Peyer's patch (tissue), 4 donors: ENCODE measurements around the gene TCEANC. TPM values are rescaled to one million over a fixed set of nuclear protein-coding genes. Genes with fewer than 3 reads are reported as not detected.

Source experiments
- DNase-seq, 3 donors: peaks; one replicate each; pipeline ENCODE4 v3.0.0-alpha.2; 2017 to 2019
- H3K27ac ChIP-seq, 4 donors: fragments of 200-600 bp; sonication (generic); one replicate each; pipeline ENCODE4 v1.5.1; 2016 to 2019
- H3K27me3 ChIP-seq, 2 donors: fragments of 200-600 bp; sonication (generic); one replicate each; pipeline ENCODE4 v1.5.1; 2019
- H3K36me3 ChIP-seq, 3 donors: fragments of 200-600 bp; sonication (generic); one replicate each; pipeline ENCODE4 v1.5.1; 2016 to 2019
- H3K4me1 ChIP-seq, 4 donors: fragments of 200-600 bp; sonication (generic); one replicate each; pipeline ENCODE4 v1.5.1; 2016 to 2019
- H3K4me3 ChIP-seq, 4 donors: fragments of 200-600 bp; sonication (generic); 1 replicate in 3 of 4; 2 replicates in 1 of 4; pipeline ENCODE4 v1.5.1; 2016 to 2019; ENCODE audit warnings: mild to moderate bottlenecking in 1 of 4
- H3K9me3 ChIP-seq, 4 donors: fragments of 200-600 bp; sonication (generic); one replicate each; pipeline ENCODE4 v1.5.1; 2016 to 2019; ENCODE audit warnings: mild to moderate bottlenecking in 1 of 4
- CTCF ChIP-seq, 6 experiments: fragments of 450-650 bp in 4 of 6; fragments of 200-600 bp in 2 of 6; sonication (generic) in 1 of 6; IDR thresholded peaks; one replicate each; pipeline ENCODE4 v1.5.1; 2017 to 2019; ENCODE audit warnings: antibody characterized with exemption in 6 of 6, mild to moderate bottlenecking in 3 of 6, moderate library complexity in 1 of 6
- POLR2A ChIP-seq, 2 donors: fragments of 450-650 bp; IDR thresholded peaks; one replicate each; pipeline ENCODE4 v1.5.1; 2017; ENCODE audit warnings: antibody characterized with exemption in 2 of 2, mild to moderate bottlenecking in 2 of 2, moderate library complexity in 2 of 2
- total RNA-seq, 4 donors: library from RNA; depleted of rRNA; stranded (reverse); fragments of >200 nt; gene quantifications; one replicate each; pipeline ENCODE4 v1.1.0, GENCODE V29; 2016

Gene TCEANC
- total RNA-seq, 4 donors from 2014 or later = 2.8 to 9.1 (median 5.8) TPM

- Histone ChIP-seq H3K27ac (no peak overlapping the region), H3K9me3 (no peaks in the 10 kb centered on the region), H3K36me3 (no peaks in the 10 kb centered on the region), H3K27me3 (no peaks in the 10 kb centered on the region), H3K4me3 (no peak overlapping the region), H3K4me1 (no peaks in the 10 kb centered on the region)
- no peak for TF ChIP-seq CTCF (IDR thresholded peaks at IDR 0.05)
- TF ChIP-seq POLR2A (IDR thresholded peaks at IDR 0.05) = no peak
- no peak for DNase-seq
Observed at GRCh38 chrX:13684361-13684760, 31.4 kb downstream of the TCEANC start.

- no peak overlapping the region for H3K4me3 ChIP-seq
- no peaks in the 10 kb centered on the region for H3K27me3 ChIP-seq
- no peak for TF ChIP-seq CTCF (IDR thresholded peaks at IDR 0.05)
- no peak for TF ChIP-seq POLR2A (IDR thresholded peaks at IDR 0.05)
- H3K4me1 ChIP-seq = no peaks in the 10 kb centered on the region
- no peaks in the 10 kb centered on the region for H3K36me3 ChIP-seq
- no peaks in the 10 kb centered on the region for H3K9me3 ChIP-seq
- DNase-seq = no peak
- H3K27ac ChIP-seq = no peak overlapping the region
Observed at GRCh38 chrX:13685126-13685763, 32.3 kb downstream of the TCEANC start.

- TF ChIP-seq POLR2A (IDR thresholded peaks at IDR 0.05) (no peak), CTCF (IDR thresholded peaks at IDR 0.05) (no peak)
- peaks cover 0 to 13% (median 0%) of the 10 kb centered on the region in 4 donors for H3K4me1 ChIP-seq
- H3K9me3 ChIP-seq = no peaks in the 10 kb centered on the region
- no peak for DNase-seq
- H3K4me3 ChIP-seq = no peak overlapping the region
- H3K27me3 ChIP-seq = no peaks in the 10 kb centered on the region
- no peak overlapping the region for H3K27ac ChIP-seq
- no peaks in the 10 kb centered on the region for H3K36me3 ChIP-seq
Observed at GRCh38 chrX:13687203-13687602, 34.3 kb downstream of the TCEANC start.

- TF ChIP-seq CTCF (IDR thresholded peaks at IDR 0.05) (no peak), POLR2A (IDR thresholded peaks at IDR 0.05) (no peak)
- Histone ChIP-seq H3K27me3 (no peaks in the 10 kb centered on the region), H3K4me1 (peaks cover 0 to 18% (median 2%) of the 10 kb centered on the region in 4 donors), H3K36me3 (no peaks in the 10 kb centered on the region), H3K27ac (peak overlapping the region; percentile 86 to 97 (median 91)), H3K9me3 (no peaks in the 10 kb centered on the region), H3K4me3 (peak overlapping the region; percentile 65 to 92 (median 79))
- DNase-seq = no peak
Observed at GRCh38 chrX:13688384-13688957, 35.5 kb downstream of the TCEANC start.

GRCh38 chrX:13688958-13689740, 36.2 kb downstream of the TCEANC start, which contains the start of gene RAB9A:
Gene RAB9A (plus strand): TSS chrX:13689128. CDS start chrX:13708747, 19,619 bp downstream.
- H3K36me3 ChIP-seq = no peaks in the 10 kb centered on the region
- no peaks in the 10 kb centered on the region for H3K9me3 ChIP-seq
- peak within 1 kb of the TSS; percentile 65 to 92 (median 79) for H3K4me3 ChIP-seq
- peak; percentile 77 to 80 for TF ChIP-seq POLR2A (IDR thresholded peaks at IDR 0.05)
- TF ChIP-seq CTCF (IDR thresholded peaks at IDR 0.05) = no peak
- H3K27ac ChIP-seq = peak within 1 kb of the TSS; percentile 86 to 97 (median 91)
- H3K27me3 ChIP-seq = no peaks in the 10 kb centered on the region
- peaks cover 0 to 19% (median 4%) of the 10 kb centered on the region in 4 donors for H3K4me1 ChIP-seq
- DNase-seq = peak; percentile 82 to 94 (median 90)
